Keratinocyte (primary cell): Measurements from ENCODE around the gene ANXA7.

Experiments
- EZH2 ChIP-seq: IDR thresholded peaks from one replicate; pipeline ENCODE4 v1.6.1; 2012; ENCODE audit warnings: inconsistent platforms, mild to moderate bottlenecking, low read length, moderate library complexity
- TF ChIP-seq, protein P1 (sequence below), 3 experiments: IDR thresholded peaks in 1 of 3; conservative IDR thresholded peaks in 1 of 3; optimal IDR thresholded peaks in 1 of 3; 2 replicates in 2 of 3; 3 replicates in 1 of 3; pipeline versions ENCODE3 to v1.5.1; 2011; ENCODE audit warnings: low read length in 3 of 3, mild to moderate bottlenecking in 3 of 3, moderate library complexity in 2 of 3, control low read depth in 1 of 3, inconsistent platforms in 1 of 3; ENCODE audit not compliant: insufficient read depth in 2 of 3; ENCODE audit errors: extremely low read depth in 1 of 3

DNA sequence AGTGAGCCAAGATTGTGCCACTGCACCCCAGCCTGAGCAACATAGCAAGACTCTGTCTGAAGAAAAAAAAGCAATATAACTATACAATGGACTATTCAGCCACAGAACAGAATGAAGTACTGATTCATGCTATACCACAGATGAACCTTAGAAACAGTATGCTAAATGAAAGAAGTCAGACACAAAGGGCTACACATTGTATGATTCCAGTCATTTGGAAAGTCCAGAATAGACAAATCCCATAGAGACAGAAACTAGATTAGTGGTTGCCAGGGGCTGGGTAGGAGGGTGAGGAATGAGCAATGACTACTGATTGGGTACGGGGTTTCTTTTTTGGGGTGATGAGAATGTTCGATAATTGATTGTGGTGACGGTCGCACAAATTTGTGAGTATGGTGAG, 45.6 kb downstream of the ANXA7 start:
- TF ChIP-seq, protein P1, sequence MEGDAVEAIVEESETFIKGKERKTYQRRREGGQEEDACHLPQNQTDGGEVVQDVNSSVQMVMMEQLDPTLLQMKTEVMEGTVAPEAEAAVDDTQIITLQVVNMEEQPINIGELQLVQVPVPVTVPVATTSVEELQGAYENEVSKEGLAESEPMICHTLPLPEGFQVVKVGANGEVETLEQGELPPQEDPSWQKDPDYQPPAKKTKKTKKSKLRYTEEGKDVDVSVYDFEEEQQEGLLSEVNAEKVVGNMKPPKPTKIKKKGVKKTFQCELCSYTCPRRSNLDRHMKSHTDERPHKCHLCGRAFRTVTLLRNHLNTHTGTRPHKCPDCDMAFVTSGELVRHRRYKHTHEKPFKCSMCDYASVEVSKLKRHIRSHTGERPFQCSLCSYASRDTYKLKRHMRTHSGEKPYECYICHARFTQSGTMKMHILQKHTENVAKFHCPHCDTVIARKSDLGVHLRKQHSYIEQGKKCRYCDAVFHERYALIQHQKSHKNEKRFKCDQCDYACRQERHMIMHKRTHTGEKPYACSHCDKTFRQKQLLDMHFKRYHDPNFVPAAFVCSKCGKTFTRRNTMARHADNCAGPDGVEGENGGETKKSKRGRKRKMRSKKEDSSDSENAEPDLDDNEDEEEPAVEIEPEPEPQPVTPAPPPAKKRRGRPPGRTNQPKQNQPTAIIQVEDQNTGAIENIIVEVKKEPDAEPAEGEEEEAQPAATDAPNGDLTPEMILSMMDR (optimal IDR thresholded peaks at IDR 0.05 in 1 of 3, IDR thresholded peaks at IDR 0.05 in 1 of 3, conservative IDR thresholded peaks at IDR 0.05 in 1 of 3; ENCODE audit: extremely low read depth in 1 of 3, insufficient read depth in 2 of 3, low read length in 3 of 3), result no peak
- TF ChIP-seq EZH2, result no peak
